IMR-90 (cell line): ENCODE data around the gene LELP1. TPM values are rescaled to one million over a fixed set of nuclear protein-coding genes. Genes with fewer than 3 reads are reported as not detected.

Experiments used
- ATAC-seq: fragments of 200-7000 bp; cut with Tn5 transposase; 2 replicates; pipeline ENCODE4 v1.9.1; 2020; ENCODE audit warnings: low read depth, mild to moderate bottlenecking, moderate library complexity
- BruUV-seq: library from RNA; stranded (reverse); fragments of 400-500 nt; replicated peaks from 2 replicates; lab custom pipeline; 2021; lab: Mats Ljungman, UMichigan
- CTCF ChIA-PET: fragments of 300-600 bp; formaldehyde crosslinking; extraction: SDS; loops from one replicate; lab custom pipeline; 2021; ENCODE audit warnings: antibody characterized with exemption; lab: Yijun Ruan, JAX
- POLR2A ChIA-PET: fragments of 300-600 bp; sonication (Branson Sonifier 250); formaldehyde crosslinking; loops from one replicate; lab custom pipeline; 2022; ENCODE audit warnings: antibody characterized with exemption; ENCODE audit not compliant: unreplicated experiment; lab: Charles Lee
- DNase-seq: peaks from one replicate; pipeline ENCODE4 v3.0.0; 2013
- H2AFZ ChIP-seq: replicated peaks from 2 replicates; pipeline ENCODE3; 2013; ENCODE audit warnings: low read length, mild to moderate bottlenecking; ENCODE audit not compliant: poor library complexity
- H2AK5ac ChIP-seq: 2 replicates; pipeline ENCODE4 v1.6.1; 2013; ENCODE audit warnings: low read depth, low read length, inconsistent platforms
- H2AK9ac ChIP-seq: replicated peaks from 2 replicates; pipeline ENCODE3; 2013; ENCODE audit warnings: mild to moderate bottlenecking, low read depth, low read length, moderate library complexity; ENCODE audit not compliant: poor library complexity
- H2BK120ac ChIP-seq: 2 replicates; pipeline ENCODE4 v1.6.1; 2013; ENCODE audit warnings: low read depth, low read length, inconsistent platforms
- H2BK15ac ChIP-seq: 3 replicates; pipeline ENCODE4 v1.6.1; 2013; ENCODE audit warnings: low read depth, low read length, inconsistent platforms
- H2BK20ac ChIP-seq: 2 replicates; pipeline ENCODE4 v1.6.1; 2013; ENCODE audit warnings: low read depth, mild to moderate bottlenecking, inconsistent platforms, low read length, moderate library complexity
- H2BK5ac ChIP-seq: 2 replicates; pipeline ENCODE4 v1.6.1; 2013; ENCODE audit warnings: mild to moderate bottlenecking, low read depth, low read length, inconsistent platforms; ENCODE audit not compliant: poor library complexity, severe bottlenecking
- H3K14ac ChIP-seq: replicated peaks from 2 replicates; pipeline ENCODE4 v1.6.1; 2013; ENCODE audit warnings: low read depth, low read length, inconsistent platforms
- H3K18ac ChIP-seq: 2 replicates; pipeline ENCODE4 v1.6.1; 2013; ENCODE audit warnings: low read depth, low read length, control low read depth
- H3K23ac ChIP-seq: 2 replicates; pipeline ENCODE4 v1.6.1; 2013; ENCODE audit warnings: low read depth, low read length, inconsistent platforms
- H3K27ac ChIP-seq: 2 replicates; pipeline ENCODE4 v1.5.1; 2013; ENCODE audit warnings: mild to moderate bottlenecking, control low read depth, low read length; ENCODE audit not compliant: insufficient read depth
- H3K27me3 ChIP-seq: 2 replicates; pipeline ENCODE4 v1.6.1; 2013; ENCODE audit warnings: low read length; ENCODE audit not compliant: control insufficient read depth, insufficient read depth
- H3K36me3 ChIP-seq: 2 replicates; pipeline ENCODE4 v1.6.1; 2013; ENCODE audit warnings: low read length, mixed read lengths; ENCODE audit not compliant: control insufficient read depth, insufficient read depth
- H3K4ac ChIP-seq: 2 replicates; pipeline ENCODE4 v1.6.1; 2013; ENCODE audit warnings: low read depth, low read length, inconsistent platforms
- H3K4me1 ChIP-seq: 2 replicates; pipeline ENCODE4 v1.6.1; 2013; ENCODE audit warnings: low read length, mixed read lengths; ENCODE audit not compliant: control insufficient read depth, insufficient read depth
- H3K4me2 ChIP-seq: 2 replicates; pipeline ENCODE4 v1.6.1; 2013; ENCODE audit warnings: low read depth, mild to moderate bottlenecking, control low read depth, low read length, moderate library complexity
- H3K4me3 ChIP-seq: 2 replicates; pipeline ENCODE4 v1.5.1; 2013; ENCODE audit warnings: low read depth, mild to moderate bottlenecking, control low read depth, low read length, moderate library complexity; ENCODE audit not compliant: insufficient read depth
- H3K56ac ChIP-seq: 2 replicates; pipeline ENCODE4 v1.6.1; 2013; ENCODE audit warnings: low read length, inconsistent platforms; ENCODE audit not compliant: insufficient read depth; ENCODE audit errors: extremely low read depth
- H3K79me1 ChIP-seq, 2 experiments: 2 replicates each; pipeline ENCODE4 v1.6.1; 2013; ENCODE audit warnings: low read length in 2 of 2, inconsistent platforms in 1 of 2, low read depth in 1 of 2
- H3K9ac ChIP-seq: 2 replicates; pipeline ENCODE4 v1.6.1; 2013; ENCODE audit warnings: low read depth, low read length, control low read depth
- H3K9me1 ChIP-seq: 2 replicates; pipeline ENCODE4 v1.6.1; 2013; ENCODE audit warnings: low read length, inconsistent platforms; ENCODE audit not compliant: insufficient read depth
- H3K9me3 ChIP-seq: 2 replicates; pipeline ENCODE4 v1.6.1; 2013; ENCODE audit warnings: low read length; ENCODE audit not compliant: control insufficient read depth, insufficient read depth
- H4K20me1 ChIP-seq: 2 replicates; pipeline ENCODE4 v1.6.1; 2013; ENCODE audit warnings: low read length, inconsistent platforms; ENCODE audit not compliant: insufficient read depth
- H4K5ac ChIP-seq: 2 replicates; pipeline ENCODE4 v1.6.1; 2013; ENCODE audit warnings: mild to moderate bottlenecking, low read depth, low read length, control low read depth
- H4K8ac ChIP-seq, 2 experiments: 2 replicates each; pipeline ENCODE4 v1.6.1; 2013; ENCODE audit warnings: low read depth in 2 of 2, low read length in 2 of 2, control low read depth in 1 of 2, inconsistent platforms in 1 of 2
- H4K91ac ChIP-seq: 2 replicates; pipeline ENCODE4 v1.6.1; 2013; ENCODE audit warnings: low read depth, low read length, inconsistent platforms; ENCODE audit not compliant: insufficient read depth
- BHLHE40 ChIP-seq: fragments of 150-350 bp; IDR thresholded peaks from 2 replicates; pipeline ENCODE4 v1.6.1; 2016; ENCODE audit warnings: mild to moderate bottlenecking, low read depth, low read length
- CEBPB ChIP-seq: IDR thresholded peaks from 2 replicates; pipeline ENCODE4 v1.6.1; 2012; ENCODE audit warnings: low read depth, low read length, improper control_type of control experiment
- CHD1 ChIP-seq: IDR thresholded peaks from 2 replicates; pipeline ENCODE4 v1.6.1; 2012; ENCODE audit warnings: low read depth, low read length, improper control_type of control experiment
- FOS ChIP-seq: fragments of 150-350 bp; IDR thresholded peaks from 2 replicates; pipeline ENCODE4 v1.6.1; 2016; ENCODE audit warnings: low read depth, low read length
- MAFK ChIP-seq: IDR thresholded peaks from 2 replicates; pipeline ENCODE4 v1.6.1; 2012; ENCODE audit warnings: low read depth, low read length, improper control_type of control experiment
- MAZ ChIP-seq: IDR thresholded peaks from 2 replicates; pipeline ENCODE4 v1.6.1; 2012; ENCODE audit warnings: low read depth, mild to moderate bottlenecking, low read length, improper control_type of control experiment, moderate library complexity, borderline replicate concordance
- MXI1 ChIP-seq: IDR thresholded peaks from 2 replicates; pipeline ENCODE4 v1.6.1; 2012; ENCODE audit warnings: low read depth, mild to moderate bottlenecking, low read length, moderate library complexity, borderline replicate concordance
- NFE2L2 ChIP-seq: fragments of 150-350 bp; IDR thresholded peaks from 2 replicates; pipeline ENCODE4 v1.6.1; 2016; ENCODE audit warnings: low read depth, mild to moderate bottlenecking, low read length
- POLR2A ChIP-seq: IDR thresholded peaks from 2 replicates; pipeline ENCODE4 v1.6.1; 2012; ENCODE audit warnings: mild to moderate bottlenecking, low read depth, low read length
- RAD21 ChIP-seq: IDR thresholded peaks from 2 replicates; pipeline ENCODE4 v1.6.1; 2012; ENCODE audit warnings: low read length, improper control_type of control experiment
- RCOR1 ChIP-seq: IDR thresholded peaks from 2 replicates; pipeline ENCODE4 v1.6.1; 2012; ENCODE audit warnings: mild to moderate bottlenecking, low read length, improper control_type of control experiment; ENCODE audit not compliant: insufficient replicate concordance
- RFX5 ChIP-seq: IDR thresholded peaks from 2 replicates; pipeline ENCODE4 v1.8.0; 2012; ENCODE audit warnings: low read depth, mild to moderate bottlenecking, low read length, moderate library complexity
- SMC3 ChIP-seq: fragments of 150-350 bp; IDR thresholded peaks from 2 replicates; pipeline ENCODE4 v1.6.1; 2016; ENCODE audit warnings: low read depth, mild to moderate bottlenecking, antibody characterized with exemption, low read length, moderate library complexity
- WGBS, 2 experiments: methylation state at CpG; one replicate each; pipeline versions ENCODE4 v1.1.5 to v1.1.7; 2013; ENCODE audit warnings: missing lambda C conversion rate in 2 of 2; ENCODE audit not compliant: insufficient read length in 1 of 2; ENCODE audit errors: extremely low coverage in 2 of 2; 5-methylcytosine and 5-hydroxymethylcytosine counted together
- dilution Hi-C: fragments of 300-500 bp; cut with HindIII; formaldehyde crosslinking; loops from one replicate; pipeline ENCODE4 v1.14.3; 2018; ENCODE audit warnings: low sequenced_read_pairs; ENCODE audit not compliant: unreplicated experiment
- in situ Hi-C: fragments of 300-500 bp; cut with MboI; formaldehyde crosslinking; loops from 3 replicates; pipeline ENCODE4 v1.14.3; 2019; ENCODE audit warnings: low sequenced_read_pairs, inconsistent platforms, mixed read lengths
- intact Hi-C: fragments of 100-400 bp; cut with micrococcal nuclease; formaldehyde crosslinking; loops from 2 replicates; pipeline ENCODE4 v1.10.0; 2022
- polyA plus RNA-seq, 3 experiments: library from polyadenylated mRNA; depleted of rRNA; stranded (reverse); fragments of >200 nt; gene quantifications; 2 replicates each; pipeline ENCODE4 v1.2.3, GENCODE V29; 2012; ENCODE audit warnings: low replicate concordance in 1 of 3
- total RNA-seq: library from RNA; depleted of rRNA; stranded (reverse); fragments of >200 nt; gene quantifications from 2 replicates; pipeline ENCODE4 v1.2.3, GENCODE V29; 2012
- TF ChIP-seq, protein P1 (sequence below): fragments of 150-350 bp; IDR thresholded peaks from 2 replicates; pipeline ENCODE4 v1.6.1; 2016; ENCODE audit warnings: low read depth, mild to moderate bottlenecking, low read length, moderate library complexity, borderline replicate concordance
- TF ChIP-seq, protein P2 (sequence below): fragments of 150-350 bp; IDR thresholded peaks from 2 replicates; pipeline ENCODE4 v1.6.1; 2017; ENCODE audit warnings: mild to moderate bottlenecking, antibody characterized with exemption, low read length, low read depth
- TF ChIP-seq, protein P3 (sequence below): conservative IDR thresholded peaks from 2 replicates; pipeline ENCODE4 v1.5.1; 2012; ENCODE audit warnings: mild to moderate bottlenecking, low read depth, low read length, improper control_type of control experiment

Gene LELP1
- total and polyA plus RNA-seq, 2 of the 4 experiments (the other 2 are of a cell fraction) = not detected

DNA sequence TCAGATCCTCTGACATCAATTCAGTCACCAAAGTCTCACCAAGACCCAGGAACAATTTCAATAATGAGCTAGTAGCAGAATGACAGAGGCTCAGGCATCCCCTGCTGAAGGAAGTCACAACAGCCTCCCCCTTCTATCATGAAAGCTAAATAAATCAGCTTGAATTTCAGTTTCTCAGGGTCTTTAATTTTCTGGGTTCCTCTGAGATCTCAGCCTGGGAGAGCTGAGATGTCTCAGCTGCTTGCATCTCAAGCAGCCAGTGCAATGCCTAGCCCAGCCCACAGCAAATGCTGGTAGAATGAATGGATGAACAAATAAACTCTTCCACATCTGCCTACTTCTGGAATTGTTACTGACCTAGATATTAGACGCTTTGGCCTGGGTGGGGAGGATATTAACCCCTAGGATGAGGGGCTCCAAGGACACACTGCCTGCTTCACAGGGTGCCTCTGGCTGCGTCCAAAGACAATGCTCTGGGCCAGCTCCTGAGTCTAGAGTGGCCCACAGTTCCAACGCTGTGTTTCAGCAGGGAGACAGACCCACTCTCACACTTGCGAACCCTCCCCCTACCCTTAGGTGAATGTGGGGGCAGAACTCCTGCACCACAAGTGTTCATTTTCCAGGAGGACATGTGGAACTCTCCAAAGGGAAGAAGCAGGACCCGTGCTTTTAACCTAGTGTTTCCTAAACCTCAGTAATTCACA is 45.1 kb downstream of the LELP1 start:
- H4K91ac ChIP-seq = no peak overlapping the region
- no peak overlapping the region for H4K5ac ChIP-seq
- in situ Hi-C loops = no loop called here
- no peak overlapping the region for H3K18ac ChIP-seq
- BruUV-seq = no TSS peak
- TF ChIP-seq MAFK = no peak
- no peak for TF ChIP-seq BHLHE40
- TF ChIP-seq, protein P1, sequence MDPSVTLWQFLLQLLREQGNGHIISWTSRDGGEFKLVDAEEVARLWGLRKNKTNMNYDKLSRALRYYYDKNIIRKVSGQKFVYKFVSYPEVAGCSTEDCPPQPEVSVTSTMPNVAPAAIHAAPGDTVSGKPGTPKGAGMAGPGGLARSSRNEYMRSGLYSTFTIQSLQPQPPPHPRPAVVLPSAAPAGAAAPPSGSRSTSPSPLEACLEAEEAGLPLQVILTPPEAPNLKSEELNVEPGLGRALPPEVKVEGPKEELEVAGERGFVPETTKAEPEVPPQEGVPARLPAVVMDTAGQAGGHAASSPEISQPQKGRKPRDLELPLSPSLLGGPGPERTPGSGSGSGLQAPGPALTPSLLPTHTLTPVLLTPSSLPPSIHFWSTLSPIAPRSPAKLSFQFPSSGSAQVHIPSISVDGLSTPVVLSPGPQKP = no peak
- TF ChIP-seq, protein P2, sequence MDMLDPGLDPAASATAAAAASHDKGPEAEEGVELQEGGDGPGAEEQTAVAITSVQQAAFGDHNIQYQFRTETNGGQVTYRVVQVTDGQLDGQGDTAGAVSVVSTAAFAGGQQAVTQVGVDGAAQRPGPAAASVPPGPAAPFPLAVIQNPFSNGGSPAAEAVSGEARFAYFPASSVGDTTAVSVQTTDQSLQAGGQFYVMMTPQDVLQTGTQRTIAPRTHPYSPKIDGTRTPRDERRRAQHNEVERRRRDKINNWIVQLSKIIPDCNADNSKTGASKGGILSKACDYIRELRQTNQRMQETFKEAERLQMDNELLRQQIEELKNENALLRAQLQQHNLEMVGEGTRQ = no peak
- no peak for TF ChIP-seq RFX5
- TF ChIP-seq RCOR1 = no peak
- TF ChIP-seq RAD21 = no peak
- no peak for TF ChIP-seq NFE2L2
- no peak for TF ChIP-seq SMC3
- TF ChIP-seq, protein P3, sequence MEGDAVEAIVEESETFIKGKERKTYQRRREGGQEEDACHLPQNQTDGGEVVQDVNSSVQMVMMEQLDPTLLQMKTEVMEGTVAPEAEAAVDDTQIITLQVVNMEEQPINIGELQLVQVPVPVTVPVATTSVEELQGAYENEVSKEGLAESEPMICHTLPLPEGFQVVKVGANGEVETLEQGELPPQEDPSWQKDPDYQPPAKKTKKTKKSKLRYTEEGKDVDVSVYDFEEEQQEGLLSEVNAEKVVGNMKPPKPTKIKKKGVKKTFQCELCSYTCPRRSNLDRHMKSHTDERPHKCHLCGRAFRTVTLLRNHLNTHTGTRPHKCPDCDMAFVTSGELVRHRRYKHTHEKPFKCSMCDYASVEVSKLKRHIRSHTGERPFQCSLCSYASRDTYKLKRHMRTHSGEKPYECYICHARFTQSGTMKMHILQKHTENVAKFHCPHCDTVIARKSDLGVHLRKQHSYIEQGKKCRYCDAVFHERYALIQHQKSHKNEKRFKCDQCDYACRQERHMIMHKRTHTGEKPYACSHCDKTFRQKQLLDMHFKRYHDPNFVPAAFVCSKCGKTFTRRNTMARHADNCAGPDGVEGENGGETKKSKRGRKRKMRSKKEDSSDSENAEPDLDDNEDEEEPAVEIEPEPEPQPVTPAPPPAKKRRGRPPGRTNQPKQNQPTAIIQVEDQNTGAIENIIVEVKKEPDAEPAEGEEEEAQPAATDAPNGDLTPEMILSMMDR = no peak
- TF ChIP-seq FOS = no peak
- no peak for TF ChIP-seq CHD1
- no peak for TF ChIP-seq MAZ
- no peak for TF ChIP-seq POLR2A
- TF ChIP-seq CEBPB = no peak
- TF ChIP-seq MXI1 = no peak
- no peaks in the 10 kb centered on the region for H3K36me3 ChIP-seq
- H3K4me3 ChIP-seq = no peak overlapping the region
- no peak overlapping the region for H2BK20ac ChIP-seq
- no peaks in the 10 kb centered on the region for H3K27me3 ChIP-seq
- H4K20me1 ChIP-seq = no peaks in the 10 kb centered on the region
- intact Hi-C loops = no loop called here
- H2BK120ac ChIP-seq = no peak overlapping the region
- no peak overlapping the region for H2AK9ac ChIP-seq
- dilution Hi-C loops = no loop called here
- H3K9me3 ChIP-seq = no peaks in the 10 kb centered on the region
- ATAC-seq = no peak
- H3K9ac ChIP-seq = no peak overlapping the region
- H2BK5ac ChIP-seq = no peak overlapping the region
- H3K56ac ChIP-seq = no peak overlapping the region
- no peak overlapping the region for H3K4ac ChIP-seq
- H3K79me1 ChIP-seq = no peaks in the 10 kb centered on the region
- no peak overlapping the region for H3K4me2 ChIP-seq
- H3K4me1 ChIP-seq = no peaks in the 10 kb centered on the region
- H2AK5ac ChIP-seq = no peak overlapping the region
- H3K14ac ChIP-seq = no peak overlapping the region
- ChIA-PET POLR2A (no interaction called here), CTCF (no interaction called here)
- DNase-seq = no peak
- no peak overlapping the region for H2AFZ ChIP-seq
- H2BK15ac ChIP-seq = no peak overlapping the region
- H4K8ac ChIP-seq = no peak overlapping the region
- no peak overlapping the region for H3K23ac ChIP-seq
- no CpG with 5 or more reads among the region's 5 CpGs for WGBS, 2 experiments
- no peaks in the 10 kb centered on the region for H3K9me1 ChIP-seq
- no peak overlapping the region for H3K27ac ChIP-seq
